GM18511 (cell line): ENCODE results near the gene TRO.

Experiments
- ATAC-seq: cut with Tn5 transposase; IDR thresholded peaks from one replicate; pipeline ENCODE4 v1.9.1; 2021; ENCODE audit warnings: mild to moderate bottlenecking, moderate library complexity; ENCODE audit not compliant: unreplicated experiment

TRO gene

GRCh38 chrX:54964766-54965497, 44.3 kb downstream of the TRO start:
- no peak for ATAC-seq

GRCh38 chrX:54977387-54977786, 56.8 kb downstream of the TRO start:
- ATAC-seq = no peak

GRCh38 chrX:54978448-54978847, 57.8 kb downstream of the TRO start:
- ATAC-seq = no peak

- ATAC-seq = no peak
Measured at GRCh38 chrX:54979432-54979831, 58.8 kb downstream of the TRO start.

GRCh38 chrX:54980334-54980733, 59.7 kb downstream of the TRO start:
- ATAC-seq = no peak
